ENCODE measurements around the gene GAB1.

GAB1 gene

GRCh38 chr4:143359644-143360193, 23.0 kb downstream of the GAB1 start:
- no peak for DNase-seq

DNA sequence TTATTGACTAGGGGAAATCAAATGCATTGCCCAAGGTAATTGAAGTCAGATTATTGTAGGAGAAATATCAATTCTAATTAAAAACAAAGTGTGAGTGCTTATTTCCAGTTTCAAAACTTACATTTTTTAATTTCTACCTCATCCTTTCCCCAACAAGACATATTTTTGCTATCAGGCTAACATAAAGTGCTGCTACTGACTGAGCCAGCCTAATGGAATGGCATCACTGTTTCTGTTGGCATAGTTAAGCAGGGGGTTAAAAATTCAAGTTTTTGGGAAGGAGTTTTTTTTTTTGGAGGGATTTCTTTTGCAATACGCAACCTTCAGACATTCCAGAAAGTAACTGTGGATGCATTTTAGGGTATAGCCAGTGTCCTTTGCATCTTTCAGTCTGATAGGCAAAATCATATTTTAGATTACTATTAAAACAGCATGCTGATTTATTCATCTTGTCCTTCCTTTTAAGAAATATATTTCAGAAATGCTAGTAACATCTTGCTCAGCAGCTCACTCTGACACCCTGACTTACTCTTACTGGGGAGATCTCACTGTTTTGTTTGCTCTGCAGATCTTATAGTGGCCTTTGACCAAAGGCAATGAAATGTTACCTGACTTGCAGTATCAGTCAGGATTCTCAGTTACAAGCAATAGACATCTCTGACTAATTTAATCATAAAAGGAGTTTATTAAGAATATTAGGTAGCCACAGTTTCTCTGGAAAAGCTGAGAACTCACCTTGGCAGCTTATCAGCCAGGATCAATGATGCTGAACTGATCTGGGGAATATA, 24.4 kb downstream of the GAB1 start:
- no peak for DNase-seq

DNA sequence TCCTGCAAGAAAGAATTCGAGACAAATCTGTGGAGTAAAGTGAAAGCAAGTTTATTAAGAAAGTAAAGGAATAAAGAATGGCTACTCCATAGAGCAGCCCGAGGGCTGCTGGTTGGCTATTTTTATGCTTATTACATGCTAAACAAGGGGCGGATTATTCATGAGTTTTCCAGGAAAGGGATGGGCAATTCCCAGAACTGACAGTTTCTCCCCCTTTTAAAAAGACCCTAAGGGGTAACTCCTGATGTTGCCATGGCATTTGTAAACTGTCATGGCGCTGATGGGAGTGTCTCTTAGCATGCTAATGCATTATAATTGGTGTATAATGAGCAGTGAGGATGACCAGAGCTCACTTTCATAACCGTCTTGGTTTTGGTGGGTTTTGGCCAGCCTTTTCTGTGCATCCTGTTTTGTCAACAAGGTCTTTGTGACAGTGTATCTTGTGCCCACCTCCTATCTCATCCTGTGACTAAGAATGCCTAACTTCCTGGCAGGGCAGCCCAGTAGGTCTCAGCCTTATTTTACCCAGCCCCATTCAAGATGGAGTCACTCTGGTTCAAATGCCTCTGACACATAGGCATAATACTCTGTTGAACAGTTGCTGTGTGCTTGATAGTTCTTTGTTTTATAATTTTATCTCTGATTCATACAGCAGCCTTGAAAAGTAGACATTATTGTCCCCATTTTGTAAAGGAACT, 25.8 kb downstream of the GAB1 start:
- no peak for DNase-seq

- DNase-seq: no peak
Observed at GRCh38 chr4:143363332-143363731, 26.7 kb downstream of the GAB1 start.

DNA sequence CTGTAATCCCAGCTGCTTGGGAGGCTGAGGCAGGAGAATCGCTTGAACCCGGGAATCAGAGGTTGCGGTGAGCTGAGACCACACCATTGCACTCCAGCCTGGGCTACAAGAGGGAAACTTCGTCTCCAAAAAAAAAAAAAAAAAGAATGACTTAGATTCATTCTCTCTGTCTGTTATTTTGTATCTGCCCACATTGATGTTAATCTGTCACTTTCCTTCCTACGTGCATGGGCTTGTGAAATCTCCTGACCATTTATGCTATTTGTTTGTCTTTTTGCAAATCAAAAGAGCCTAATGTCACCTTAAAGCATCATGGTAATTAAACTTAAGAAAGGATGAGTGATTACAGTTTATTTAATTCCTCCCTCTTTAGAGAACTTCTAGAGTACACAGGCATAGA, 27.4 kb downstream of the GAB1 start:
- DNase-seq: no peak

- no peak for DNase-seq
Observed at GRCh38 chr4:143367863-143368262, 31.2 kb downstream of the GAB1 start.

DNA sequence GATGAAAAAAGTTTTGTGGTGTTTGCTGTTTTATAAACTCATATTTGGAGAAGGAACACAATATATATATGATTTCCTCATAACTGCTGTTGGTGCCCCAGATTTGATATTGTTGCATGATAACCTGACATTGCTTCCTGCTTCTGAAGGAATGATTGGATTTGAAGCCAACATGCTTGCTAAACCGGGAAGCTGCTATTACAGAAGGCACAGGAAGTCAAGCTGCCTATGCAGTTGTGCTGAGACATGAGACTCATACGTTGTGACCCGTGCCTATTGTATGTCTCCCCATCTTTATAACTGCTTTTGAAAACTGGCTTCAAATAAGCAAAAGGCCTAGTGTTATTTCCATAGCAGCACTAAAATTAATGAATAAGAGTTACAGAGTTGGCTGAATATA, 32.9 kb downstream of the GAB1 start:
- DNase-seq: no peak

DNA sequence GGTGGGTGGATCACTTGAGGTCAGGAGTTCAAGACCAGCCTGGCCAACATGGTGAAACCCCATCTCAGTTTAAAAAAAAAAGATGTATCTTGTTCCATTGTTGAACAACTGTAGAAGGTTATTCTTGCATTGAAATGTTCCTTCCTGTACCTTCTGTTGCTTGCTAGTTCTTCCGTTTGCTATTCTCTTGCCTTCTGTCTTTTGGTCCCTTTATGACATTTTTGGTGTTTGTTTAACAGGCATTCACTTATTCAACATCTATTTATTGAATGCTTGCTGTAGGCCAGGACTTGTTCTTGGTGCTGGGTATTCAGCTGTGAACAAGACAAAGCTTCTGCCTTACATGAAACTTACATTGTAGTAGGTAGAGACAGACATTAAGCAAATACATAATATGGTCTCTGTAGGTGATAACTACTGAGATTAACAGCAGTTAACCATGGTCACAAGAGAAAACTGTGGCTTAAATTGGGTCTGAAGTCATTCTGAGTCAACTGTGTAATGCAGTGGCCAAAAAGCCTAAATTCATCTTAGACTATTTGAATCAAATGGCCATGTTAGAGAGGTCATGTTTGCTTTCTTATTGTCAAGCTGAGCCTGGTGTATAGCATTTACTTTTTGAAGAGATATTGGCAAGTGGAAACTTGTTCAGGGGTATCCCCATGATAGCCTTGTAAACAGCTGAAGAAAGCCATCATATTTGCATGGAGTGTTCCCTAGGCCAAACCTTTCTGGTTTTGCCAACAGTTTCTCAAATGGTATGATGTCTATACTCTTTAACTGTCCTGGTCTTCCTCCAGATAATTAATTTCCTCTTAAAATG, 35.6 kb downstream of the GAB1 start:
- no peak for DNase-seq

GRCh38 chr4:143374255-143374654, 37.6 kb downstream of the GAB1 start:
- DNase-seq: no peak

GRCh38 chr4:143374771-143375170, 38.1 kb downstream of the GAB1 start:
- DNase-seq: no peak

DNA sequence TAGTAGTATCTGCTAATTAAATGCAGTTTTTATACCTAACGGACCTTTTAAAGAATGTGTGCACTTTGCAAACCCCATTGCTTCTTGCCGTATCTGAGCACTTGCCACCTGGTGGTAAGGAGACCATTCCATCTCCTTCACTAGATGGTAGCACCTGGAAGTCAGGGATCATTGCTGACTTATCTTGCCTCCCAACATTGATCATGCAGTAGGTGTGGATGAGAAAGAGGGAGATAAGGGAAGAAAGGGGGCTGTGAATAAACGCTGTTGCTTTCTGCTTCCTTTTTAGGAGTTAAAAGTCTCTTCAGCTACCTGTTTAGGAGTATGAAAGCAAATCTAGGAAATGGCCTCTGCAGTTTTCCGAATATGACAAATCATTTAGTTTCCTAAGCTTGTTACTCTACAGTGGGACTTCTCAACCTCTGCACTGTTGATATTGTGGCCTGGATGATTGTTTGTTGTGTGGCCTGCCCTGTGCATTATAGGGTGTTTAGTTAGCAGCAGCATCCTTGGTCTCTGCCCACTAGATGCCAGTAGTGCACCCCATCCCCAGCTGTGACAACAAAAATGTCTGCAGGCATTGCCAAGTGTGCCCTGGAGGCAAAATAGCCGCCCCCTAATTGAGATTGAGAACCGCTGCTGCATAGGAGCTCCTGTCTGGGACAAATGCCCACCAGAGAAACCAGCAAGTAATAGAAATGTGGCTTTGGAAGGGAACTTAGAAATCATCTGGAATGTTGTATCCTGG, 38.8 kb downstream of the GAB1 start:
- no peak for DNase-seq

GRCh38 chr4:143377611-143378099, 41.0 kb downstream of the GAB1 start:
- DNase-seq: no peak

GRCh38 chr4:143380629-143381028, 44.0 kb downstream of the GAB1 start:
- DNase-seq: no peak

DNA sequence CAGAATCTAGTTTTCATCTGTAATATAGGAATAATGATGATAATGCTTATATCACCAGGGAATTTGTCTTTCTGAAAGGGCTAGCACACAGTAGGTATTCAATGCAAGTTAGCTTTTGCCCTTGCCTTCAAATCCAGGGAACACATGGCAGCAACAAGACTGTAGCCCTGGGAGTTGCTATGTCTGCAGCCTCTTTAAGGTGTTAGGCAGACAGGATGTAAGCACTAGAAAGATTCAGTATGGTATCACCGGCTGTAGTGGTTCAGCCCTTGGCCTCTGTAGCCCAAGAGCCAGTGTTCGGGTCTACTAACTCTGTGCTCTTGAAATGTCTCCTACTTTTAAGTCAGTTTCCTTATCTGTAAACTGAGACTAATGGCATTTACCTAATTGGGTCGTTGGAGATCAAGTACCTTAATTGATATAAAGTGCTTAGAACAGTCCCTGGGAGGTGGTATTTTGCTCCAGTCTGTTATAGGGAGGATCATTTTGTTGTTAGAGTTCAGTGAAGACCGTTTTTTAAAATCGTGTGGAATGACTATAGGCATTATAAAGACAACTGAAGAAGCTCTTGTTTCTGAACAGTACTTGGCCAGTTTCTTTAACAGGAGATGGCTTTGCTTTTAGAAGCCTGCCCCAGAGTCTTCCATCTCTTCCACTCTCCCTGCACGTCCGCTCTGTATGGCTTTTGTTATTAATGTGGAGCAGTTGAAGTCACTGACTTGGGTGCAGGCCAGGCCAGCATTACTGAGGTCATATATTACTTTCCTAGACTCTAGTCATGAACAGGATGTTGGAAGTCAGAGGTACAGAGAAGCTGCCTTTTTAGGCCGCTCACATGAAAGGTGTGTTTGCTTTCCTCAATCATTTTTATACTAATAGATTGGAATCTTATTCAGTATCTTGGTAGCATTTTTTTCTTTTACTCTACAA, 44.8 kb downstream of the GAB1 start:
- DNase-seq: no peak

- DNase-seq: no peak
Observed at GRCh38 chr4:143382596-143382995, 45.9 kb downstream of the GAB1 start.

GRCh38 chr4:143383005-143383574, 46.4 kb downstream of the GAB1 start:
- DNase-seq: no peak

- DNase-seq: no peak
Observed at GRCh38 chr4:143384381-143384994, 47.8 kb downstream of the GAB1 start.

GRCh38 chr4:143386812-143387211, 50.1 kb downstream of the GAB1 start:
- no peak for DNase-seq

DNA sequence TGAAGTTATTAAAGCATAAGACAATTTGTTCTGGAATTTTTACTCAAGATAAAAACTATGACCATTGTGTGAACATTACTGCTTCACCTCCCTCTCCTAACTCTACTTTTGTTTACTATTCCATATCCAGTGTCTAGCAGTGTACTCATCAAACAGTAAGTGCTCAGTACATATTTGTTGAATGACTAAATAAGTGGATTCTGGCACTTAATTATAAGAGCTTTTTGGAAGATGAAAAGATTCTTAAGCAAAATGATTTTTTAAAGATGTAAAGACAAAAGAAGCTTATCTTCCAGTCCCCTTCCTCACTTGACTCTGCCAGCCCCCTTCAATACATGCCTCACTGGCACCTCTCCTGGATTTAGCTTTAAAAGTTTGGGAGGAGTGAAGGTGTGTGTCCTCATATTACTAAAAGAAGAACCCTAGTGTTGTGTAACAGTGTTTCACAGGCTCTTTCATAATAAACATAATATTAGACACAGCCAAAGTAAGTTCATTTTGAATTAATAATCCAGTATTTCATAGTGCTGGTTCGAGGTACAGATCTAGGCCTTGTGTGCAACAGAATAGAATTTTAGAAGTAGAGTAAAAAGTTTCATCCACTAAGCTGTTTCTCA, 53.0 kb downstream of the GAB1 start:
- no peak for DNase-seq

- no peak for DNase-seq
Observed at GRCh38 chr4:143390764-143391163, 54.1 kb downstream of the GAB1 start.

Data from NCI-H1105 treated with DMSO at 0.1 percent for 48 hours (cell line).